ENCODE data around the gene KCNQ4.

The KCNQ4 gene

GRCh38 chr1:40820251-40820797 lies 36.7 kb downstream of the KCNQ4 start:
- DNase-seq (ENCODE audit: low read depth): no peak

- DNase-seq (ENCODE audit: low read depth): no peak
Measured at GRCh38 chr1:40820911-40821693, 37.5 kb downstream of the KCNQ4 start.

GRCh38 chr1:40822890-40823289 lies 39.3 kb downstream of the KCNQ4 start:
- no peak for DNase-seq (ENCODE audit: low read depth)

GRCh38 chr1:40823345-40823744 lies 39.8 kb downstream of the KCNQ4 start:
- no peak for DNase-seq (ENCODE audit: low read depth)

GRCh38 chr1:40823983-40824382 lies 40.4 kb downstream of the KCNQ4 start:
- DNase-seq (ENCODE audit: low read depth): no peak

GRCh38 chr1:40824591-40825434 lies 41.2 kb downstream of the KCNQ4 start:
- DNase-seq (ENCODE audit: low read depth): peak; percentile 5

- DNase-seq (ENCODE audit: low read depth): no peak
Measured at GRCh38 chr1:40825435-40825788, 41.8 kb downstream of the KCNQ4 start.

GRCh38 chr1:40825996-40826395 lies 42.4 kb downstream of the KCNQ4 start:
- DNase-seq (ENCODE audit: low read depth): no peak

GRCh38 chr1:40829631-40830245 lies 46.2 kb downstream of the KCNQ4 start:
- DNase-seq (ENCODE audit: low read depth): no peak

GRCh38 chr1:40830419-40830943 lies 46.9 kb downstream of the KCNQ4 start:
- DNase-seq (ENCODE audit: low read depth): no peak

GRCh38 chr1:40831001-40831732 lies 47.6 kb downstream of the KCNQ4 start:
- DNase-seq (ENCODE audit: low read depth): no peak

GRCh38 chr1:40833979-40834378 lies 50.4 kb downstream of the KCNQ4 start:
- no peak for DNase-seq (ENCODE audit: low read depth)

- no peak for DNase-seq (ENCODE audit: low read depth)
Measured at GRCh38 chr1:40834968-40835545, 51.5 kb downstream of the KCNQ4 start.

GRCh38 chr1:40836283-40836682 lies 52.7 kb downstream of the KCNQ4 start:
- DNase-seq (ENCODE audit: low read depth): no peak

GRCh38 chr1:40837601-40838000 lies 54.0 kb downstream of the KCNQ4 start:
- DNase-seq (ENCODE audit: low read depth): no peak

GRCh38 chr1:40838045-40838979 lies 54.7 kb downstream of the KCNQ4 start:
- DNase-seq (ENCODE audit: low read depth): no peak

GRCh38 chr1:40838980-40839942 lies 55.7 kb downstream of the KCNQ4 start:
- no peak for DNase-seq (ENCODE audit: low read depth)

GRCh38 chr1:40839943-40840335 lies 56.4 kb downstream of the KCNQ4 start:
- no peak for DNase-seq (ENCODE audit: low read depth)

Measured in GM04503 (cell line).